Endothelial cell of umbilical vein (primary cell): ENCODE data around the gene KAT8. TPM values are rescaled to one million over a fixed set of nuclear protein-coding genes. Genes with fewer than 3 reads are reported as not detected.

Experiments
- BruUV-seq: library from RNA; stranded (reverse); fragments of 400-500 nt; replicated peaks from 2 replicates; lab custom pipeline; 2021; lab: Mats Ljungman, UMichigan
- CTCF ChIA-PET: fragments of 300-600, 350-600 bp; sonication (Branson Sonifier 250); formaldehyde crosslinking; loops from one replicate; lab custom pipeline; 2021; ENCODE audit warnings: antibody characterized with exemption, inconsistent platforms; lab: Charles Lee
- POLR2A ChIA-PET: fragments of 300-600, 350-600 bp; sonication (Branson Sonifier 250); formaldehyde crosslinking; loops from one replicate; lab custom pipeline; 2021; ENCODE audit warnings: antibody characterized with exemption, inconsistent platforms; lab: Charles Lee
- DNase-seq: peaks from one replicate; pipeline ENCODE4 v3.0.0-alpha.2; 2011; ENCODE audit warnings: low read depth, low spot score
- FAIRE-seq: peaks from 2 replicates; lab custom pipeline; 2011; peaks lifted over from hg19 to GRCh38; lab: Jason Lieb, UNC
- H2AFZ ChIP-seq: 2 replicates; pipeline ENCODE4 v1.6.0; 2012; ENCODE audit warnings: low read depth, low read length, control low read depth, inconsistent platforms
- H3K27ac ChIP-seq: 2 replicates; pipeline ENCODE4 v1.5.1; 2011; ENCODE audit warnings: low read depth, mild to moderate bottlenecking, control low read depth, low read length, moderate library complexity; ENCODE audit not compliant: insufficient read depth
- H3K27me3 ChIP-seq, 2 experiments: 2 replicates each; pipeline versions ENCODE4 v1.6.0 to v1.6.1; 2011; ENCODE audit warnings: low read length in 2 of 2, mixed read lengths in 1 of 2; ENCODE audit not compliant: control insufficient read depth in 2 of 2, insufficient read depth in 2 of 2
- H3K36me3 ChIP-seq, 2 experiments: 2 replicates in 1 of 2; 3 replicates in 1 of 2; pipeline ENCODE4 v1.5.1; 2011; ENCODE audit warnings: low read length in 2 of 2, mild to moderate bottlenecking in 1 of 2, moderate library complexity in 1 of 2; ENCODE audit not compliant: control insufficient read depth in 2 of 2, insufficient read depth in 2 of 2; ENCODE audit errors: extremely low read depth in 1 of 2
- H3K4me1 ChIP-seq: 3 replicates; pipeline ENCODE4 v1.5.1; 2011; ENCODE audit warnings: mild to moderate bottlenecking, low read length; ENCODE audit not compliant: control insufficient read depth, insufficient read depth; ENCODE audit errors: extremely low read depth
- H3K4me2 ChIP-seq: 2 replicates; pipeline ENCODE4 v1.6.1; 2011; ENCODE audit warnings: low read length, control low read depth, mixed read lengths; ENCODE audit not compliant: insufficient read depth
- H3K4me3 ChIP-seq, 3 experiments: fragments of 200-600 bp in 1 of 3; sonication (generic), shearing (Covaris generic) in 1 of 3; replicated peaks in 1 of 3; 2 replicates each; pipeline ENCODE4 v1.5.1; 2011 to 2016; ENCODE audit warnings: control low read depth in 3 of 3, low read length in 3 of 3, mild to moderate bottlenecking in 2 of 3, inconsistent platforms in 1 of 3, low read depth in 1 of 3, moderate library complexity in 1 of 3; ENCODE audit not compliant: insufficient read depth in 1 of 3
- H3K79me2 ChIP-seq: 2 replicates; pipeline ENCODE4 v1.6.0; 2012; ENCODE audit warnings: low read length, inconsistent platforms; ENCODE audit not compliant: control insufficient read depth, insufficient read depth
- H3K9ac ChIP-seq: replicated peaks from 2 replicates; pipeline ENCODE3; 2011; ENCODE audit warnings: low read length, control low read depth; ENCODE audit not compliant: insufficient read depth; ENCODE audit errors: extremely low read depth
- H3K9me1 ChIP-seq: replicated peaks from 3 replicates; pipeline ENCODE4 v1.6.0; 2011; ENCODE audit warnings: mild to moderate bottlenecking, low read length; ENCODE audit not compliant: control insufficient read depth, insufficient read depth; ENCODE audit errors: extremely low read depth
- H3K9me3 ChIP-seq: replicated peaks from 2 replicates; pipeline ENCODE4 v1.5.1; 2012; ENCODE audit warnings: low read length, inconsistent platforms; ENCODE audit not compliant: control insufficient read depth, insufficient read depth
- H4K20me1 ChIP-seq: replicated peaks from 2 replicates; pipeline ENCODE3; 2011; ENCODE audit warnings: mild to moderate bottlenecking, low read length; ENCODE audit not compliant: control insufficient read depth, insufficient read depth; ENCODE audit errors: extremely low read depth
- EZH2 ChIP-seq: IDR thresholded peaks from 2 replicates; pipeline ENCODE4 v1.6.1; 2012; ENCODE audit warnings: borderline replicate concordance, low read depth, mild to moderate bottlenecking, moderate library complexity, low read length, inconsistent platforms; ENCODE audit not compliant: severe bottlenecking
- FOS ChIP-seq: IDR thresholded peaks from 2 replicates; pipeline ENCODE4 v1.6.1; 2011; ENCODE audit warnings: mild to moderate bottlenecking, low read length, moderate library complexity, borderline replicate concordance; ENCODE audit not compliant: insufficient read depth
- GATA2 ChIP-seq: IDR thresholded peaks from 2 replicates; pipeline ENCODE4 v1.7.0; 2011; ENCODE audit warnings: low read depth, mild to moderate bottlenecking, moderate library complexity, mixed read lengths, low read length; ENCODE audit not compliant: insufficient read length, insufficient read depth
- JUN ChIP-seq: IDR thresholded peaks from 2 replicates; pipeline ENCODE4 v1.6.1; 2011; ENCODE audit warnings: borderline replicate concordance, low read depth; ENCODE audit not compliant: insufficient read length, insufficient read depth
- MYC ChIP-seq: IDR thresholded peaks from one replicate; pipeline ENCODE4 v1.6.1; 2011; ENCODE audit warnings: mild to moderate bottlenecking, low read depth, low read length
- dilution Hi-C: fragments of 300-500 bp; cut with MboI; formaldehyde crosslinking; loops from one replicate; pipeline ENCODE4 v1.15.0; 2019; ENCODE audit warnings: low sequenced_read_pairs; ENCODE audit not compliant: extremely low pct_ligation_motif_present
- intact Hi-C: fragments of 100-400 bp; cut with micrococcal nuclease; formaldehyde crosslinking; loops from one replicate; pipeline ENCODE4 v1.10.0; 2022
- polyA plus RNA-seq, 4 experiments: library from polyadenylated mRNA; depleted of rRNA in 3 of 4; stranded (reverse) in 3 of 4; unstranded in 1 of 4; fragments of >200 nt; gene quantifications; 2 replicates each; pipeline versions ENCODE4 v1.2.1 to v1.2.3, GENCODE V29; 2011 to 2012; ENCODE audit warnings: missing spikeins in 1 of 4
- total RNA-seq: library from RNA; stranded (reverse); gene quantifications from 2 replicates; pipeline ENCODE4 v1.2.3, GENCODE V29; 2021
- TF ChIP-seq, protein P1 (sequence below), 2 donors: IDR thresholded peaks; 1 replicate in 1 of 2; 2 replicates in 1 of 2; pipeline ENCODE4 v1.5.1; 2011; ENCODE audit warnings: low read length in 2 of 2, mild to moderate bottlenecking in 2 of 2, moderate library complexity in 2 of 2, control low read depth in 1 of 2, inconsistent platforms in 1 of 2, low read depth in 1 of 2; ENCODE audit not compliant: insufficient read depth in 1 of 2; ENCODE audit errors: extremely low read depth in 1 of 2

Gene KAT8
- total and polyA plus RNA-seq, 2 donors (not counting 3 experiments of a cell fraction or from before 2014, with no cell fraction given): 30.7 to 42.8 TPM

- peaks cover 3 to 33% of the 10 kb centered on the region in 2 experiments for H3K36me3 ChIP-seq
- H3K4me1 ChIP-seq: no peaks in the 10 kb centered on the region
- H3K9ac ChIP-seq: no peak overlapping the region
- no peak overlapping the region for H3K4me2 ChIP-seq
- BruUV-seq: TSS peak; percentile 4
- no peak for TF ChIP-seq JUN
- no peak for TF ChIP-seq MYC
- TF ChIP-seq, protein P1, sequence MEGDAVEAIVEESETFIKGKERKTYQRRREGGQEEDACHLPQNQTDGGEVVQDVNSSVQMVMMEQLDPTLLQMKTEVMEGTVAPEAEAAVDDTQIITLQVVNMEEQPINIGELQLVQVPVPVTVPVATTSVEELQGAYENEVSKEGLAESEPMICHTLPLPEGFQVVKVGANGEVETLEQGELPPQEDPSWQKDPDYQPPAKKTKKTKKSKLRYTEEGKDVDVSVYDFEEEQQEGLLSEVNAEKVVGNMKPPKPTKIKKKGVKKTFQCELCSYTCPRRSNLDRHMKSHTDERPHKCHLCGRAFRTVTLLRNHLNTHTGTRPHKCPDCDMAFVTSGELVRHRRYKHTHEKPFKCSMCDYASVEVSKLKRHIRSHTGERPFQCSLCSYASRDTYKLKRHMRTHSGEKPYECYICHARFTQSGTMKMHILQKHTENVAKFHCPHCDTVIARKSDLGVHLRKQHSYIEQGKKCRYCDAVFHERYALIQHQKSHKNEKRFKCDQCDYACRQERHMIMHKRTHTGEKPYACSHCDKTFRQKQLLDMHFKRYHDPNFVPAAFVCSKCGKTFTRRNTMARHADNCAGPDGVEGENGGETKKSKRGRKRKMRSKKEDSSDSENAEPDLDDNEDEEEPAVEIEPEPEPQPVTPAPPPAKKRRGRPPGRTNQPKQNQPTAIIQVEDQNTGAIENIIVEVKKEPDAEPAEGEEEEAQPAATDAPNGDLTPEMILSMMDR (IDR thresholded peaks at IDR 0.05; ENCODE audit: extremely low read depth in 1 of 2, insufficient read depth in 1 of 2, low read depth in 1 of 2, low read length in 2 of 2): no peak
- TF ChIP-seq FOS: no peak
- TF ChIP-seq EZH2: no peak
- no peak for TF ChIP-seq GATA2
- peaks cover 7% of the 10 kb centered on the region for H3K79me2 ChIP-seq
- H4K20me1 ChIP-seq: no peaks in the 10 kb centered on the region
- H2AFZ ChIP-seq: no peak overlapping the region
- dilution Hi-C loops (no loop called here), intact Hi-C loops (no loop called here)
- ChIA-PET POLR2A (no interaction called here), CTCF (no interaction called here)
- H3K9me1 ChIP-seq: no peaks in the 10 kb centered on the region
- DNase-seq (no peak), FAIRE-seq (no peak)
- no peaks in the 10 kb centered on the region for H3K9me3 ChIP-seq
- H3K4me3 ChIP-seq: no peak overlapping the region
- no peak overlapping the region for H3K27ac ChIP-seq
- H3K27me3 ChIP-seq: no peaks in the 10 kb centered on the region
Measured at GRCh38 chr16:31082368-31083045, 35.0 kb upstream of the KAT8 start.
